Uterus (tissue), 2 donors: ENCODE data around the gene TMEM229B.

ENCODE experiments used
- POLR2A ChIP-seq, 2 donors: fragments of 450-650 bp; IDR thresholded peaks; one replicate each; pipeline ENCODE4 v1.6.1; 2016; ENCODE audit warnings: antibody characterized with exemption in 2 of 2, mild to moderate bottlenecking in 1 of 2, moderate library complexity in 1 of 2
- TF ChIP-seq, protein P1 (sequence below), 4 experiments: fragments of 200-600 bp in 2 of 4; fragments of 450-650 bp in 2 of 4; sonication (generic) in 2 of 4; IDR thresholded peaks; one replicate each; pipeline ENCODE4 v1.5.1; 2016 to 2019; ENCODE audit warnings: antibody characterized with exemption in 4 of 4, mild to moderate bottlenecking in 2 of 4, moderate library complexity in 1 of 4

DNA sequence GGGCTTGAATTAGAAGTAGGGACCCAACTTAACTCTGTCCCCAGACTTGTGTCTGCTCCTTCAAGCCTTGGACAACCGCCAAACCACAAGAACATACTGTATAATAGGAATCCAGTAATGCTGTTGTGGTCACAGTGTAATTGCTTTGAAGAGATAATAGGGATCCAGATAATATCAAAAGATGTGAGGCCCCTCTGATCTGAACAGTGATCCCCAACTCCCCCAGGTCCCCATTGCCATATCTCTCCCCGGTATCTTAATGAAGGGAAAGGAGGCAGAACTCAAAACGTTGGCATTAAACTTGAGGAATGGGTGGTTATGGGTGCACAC, 36.1 kb upstream of the TMEM229B start:
- no peak for TF ChIP-seq POLR2A (IDR thresholded peaks at IDR 0.05)
- TF ChIP-seq, protein P1, sequence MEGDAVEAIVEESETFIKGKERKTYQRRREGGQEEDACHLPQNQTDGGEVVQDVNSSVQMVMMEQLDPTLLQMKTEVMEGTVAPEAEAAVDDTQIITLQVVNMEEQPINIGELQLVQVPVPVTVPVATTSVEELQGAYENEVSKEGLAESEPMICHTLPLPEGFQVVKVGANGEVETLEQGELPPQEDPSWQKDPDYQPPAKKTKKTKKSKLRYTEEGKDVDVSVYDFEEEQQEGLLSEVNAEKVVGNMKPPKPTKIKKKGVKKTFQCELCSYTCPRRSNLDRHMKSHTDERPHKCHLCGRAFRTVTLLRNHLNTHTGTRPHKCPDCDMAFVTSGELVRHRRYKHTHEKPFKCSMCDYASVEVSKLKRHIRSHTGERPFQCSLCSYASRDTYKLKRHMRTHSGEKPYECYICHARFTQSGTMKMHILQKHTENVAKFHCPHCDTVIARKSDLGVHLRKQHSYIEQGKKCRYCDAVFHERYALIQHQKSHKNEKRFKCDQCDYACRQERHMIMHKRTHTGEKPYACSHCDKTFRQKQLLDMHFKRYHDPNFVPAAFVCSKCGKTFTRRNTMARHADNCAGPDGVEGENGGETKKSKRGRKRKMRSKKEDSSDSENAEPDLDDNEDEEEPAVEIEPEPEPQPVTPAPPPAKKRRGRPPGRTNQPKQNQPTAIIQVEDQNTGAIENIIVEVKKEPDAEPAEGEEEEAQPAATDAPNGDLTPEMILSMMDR (IDR thresholded peaks at IDR 0.05): no peak
